Mesothelial cell of epicardium (in vitro differentiated cells): ENCODE data around the gene ERG. TPM values are rescaled to one million over a fixed set of nuclear protein-coding genes. Genes with fewer than 3 reads are reported as not detected.

ENCODE experiments used
- DNase-seq, 2 experiments: peaks; one replicate each; pipeline ENCODE4 v3.0.0; 2021; ENCODE audit warnings: low spot score in 2 of 2; ENCODE audit not compliant: unreplicated experiment in 2 of 2
- H3K27ac Mint-ChIP-seq: 2 replicates; pipeline ENCODE4 v1.8.0; 2021; ENCODE audit warnings: mixed read lengths
- H3K27me3 Mint-ChIP-seq: 2 replicates; pipeline ENCODE4 v1.8.0; 2021; ENCODE audit warnings: low read depth, mixed read lengths
- H3K36me3 Mint-ChIP-seq: 2 replicates; pipeline ENCODE4 v1.8.0; 2021; ENCODE audit warnings: mixed read lengths
- H3K4me1 Mint-ChIP-seq: 2 replicates; pipeline ENCODE4 v1.8.0; 2021; ENCODE audit warnings: mixed read lengths
- H3K4me3 Mint-ChIP-seq: 2 replicates; pipeline ENCODE4 v1.8.0; 2021; ENCODE audit warnings: mild to moderate bottlenecking, moderate library complexity, mixed read lengths
- H3K9me3 Mint-ChIP-seq: 2 replicates; pipeline ENCODE4 v1.8.0; 2021; ENCODE audit warnings: mixed read lengths
- CTCF ChIP-seq: fragments of 200-600 bp; sonication (generic); IDR thresholded peaks from one replicate; pipeline ENCODE4 v1.5.0; 2021; ENCODE audit warnings: antibody characterized with exemption; ENCODE audit not compliant: unreplicated experiment
- total RNA-seq: library from RNA; stranded (reverse); gene quantifications from 3 replicates; pipeline ENCODE4 v1.2.1, GENCODE V29; 2021

The ERG gene
- total RNA-seq, 1 donor from 2014 or later = 2.5 TPM

GRCh38 chr21:38468989-38469388 lies 29.3 kb downstream of the ERG start:
- no peak for TF ChIP-seq CTCF
- Mint-ChIP-seq H3K36me3 (no peaks in the 10 kb centered on the region), H3K27ac (no peak overlapping the region), H3K9me3 (no peaks in the 10 kb centered on the region), H3K4me1 (peaks cover 9% of the 10 kb centered on the region), H3K4me3 (no peak overlapping the region), H3K27me3 (peaks cover 7% of the 10 kb centered on the region)
- no peak for DNase-seq

- H3K4me1 Mint-ChIP-seq = peaks cover 3% of the 10 kb centered on the region
- no peak overlapping the region for H3K4me3 Mint-ChIP-seq
- no peak for DNase-seq
Measured at GRCh38 chr21:38467911-38468310, 30.4 kb downstream of the ERG start.

GRCh38 chr21:38467374-38467773 lies 30.9 kb downstream of the ERG start:
- Mint-ChIP-seq H3K4me1 (no peaks in the 10 kb centered on the region), H3K9me3 (no peaks in the 10 kb centered on the region)

More at GRCh38 chr21:38467911-38468310, 30.4 kb downstream of the ERG start:
- Mint-ChIP-seq H3K27ac (no peak overlapping the region), H3K27me3 (peaks cover 4% of the 10 kb centered on the region), H3K9me3 (no peaks in the 10 kb centered on the region), H3K36me3 (no peaks in the 10 kb centered on the region)
- TF ChIP-seq CTCF = no peak

GRCh38 chr21:38460171-38460742 lies 38.0 kb downstream of the ERG start:
- Mint-ChIP-seq H3K27me3 (peaks cover 4% of the 10 kb centered on the region), H3K9me3 (no peaks in the 10 kb centered on the region), H3K4me3 (no peak overlapping the region), H3K4me1 (no peaks in the 10 kb centered on the region), H3K27ac (no peak overlapping the region), H3K36me3 (no peaks in the 10 kb centered on the region)
- TF ChIP-seq CTCF = no peak
- DNase-seq = no peak

More at GRCh38 chr21:38467374-38467773, 30.9 kb downstream of the ERG start:
- TF ChIP-seq CTCF = no peak
- Mint-ChIP-seq H3K36me3 (no peaks in the 10 kb centered on the region), H3K4me3 (no peak overlapping the region), H3K27ac (no peak overlapping the region), H3K27me3 (peaks cover 4% of the 10 kb centered on the region)
- no peak for DNase-seq

GRCh38 chr21:38459490-38459889 lies 38.8 kb downstream of the ERG start:
- DNase-seq = no peak
- Mint-ChIP-seq H3K27ac (no peak overlapping the region), H3K36me3 (no peaks in the 10 kb centered on the region), H3K27me3 (peaks cover 5% of the 10 kb centered on the region), H3K9me3 (no peaks in the 10 kb centered on the region), H3K4me3 (no peak overlapping the region), H3K4me1 (no peaks in the 10 kb centered on the region)
- no peak for TF ChIP-seq CTCF

- H3K36me3 Mint-ChIP-seq = no peaks in the 10 kb centered on the region
- H3K4me1 Mint-ChIP-seq = no peaks in the 10 kb centered on the region
- TF ChIP-seq CTCF = no peak
- DNase-seq = no peak
- no peak overlapping the region for H3K4me3 Mint-ChIP-seq
- peaks cover 18% of the 10 kb centered on the region for H3K27me3 Mint-ChIP-seq
- no peak overlapping the region for H3K27ac Mint-ChIP-seq
- no peaks in the 10 kb centered on the region for H3K9me3 Mint-ChIP-seq
Measured at GRCh38 chr21:38455403-38455802, 42.9 kb downstream of the ERG start.
